Small intestine (tissue), 7 donors: Measurements from ENCODE around the gene BICC1. TPM values are rescaled to one million over a fixed set of nuclear protein-coding genes. Genes with fewer than 3 reads are reported as not detected.

ENCODE experiments used
- DNase-seq, 2 donors: peaks; one replicate each; pipeline versions ENCODE4 v3.0.0 to v3.0.0-alpha.2; 2013
- FAIRE-seq: peaks from 2 replicates; lab custom pipeline; 2012; peaks lifted over from hg19 to GRCh38; lab: Jason Lieb, UNC
- H3K27ac ChIP-seq, 3 donors: one replicate each; pipeline ENCODE4 v1.5.1; 2013; ENCODE audit warnings: low read length in 2 of 3, mild to moderate bottlenecking in 2 of 3, control low read depth in 1 of 3, inconsistent platforms in 1 of 3, low read depth in 1 of 3, moderate library complexity in 1 of 3
- H3K27me3 ChIP-seq, 3 donors: one replicate each; pipeline ENCODE4 v1.6.1; 2013; ENCODE audit warnings: low read length in 3 of 3, inconsistent platforms in 1 of 3; ENCODE audit not compliant: control insufficient read depth in 3 of 3, insufficient read depth in 3 of 3
- H3K36me3 ChIP-seq, 3 donors: one replicate each; pipeline ENCODE4 v1.6.1; 2013; ENCODE audit warnings: low read length in 3 of 3, inconsistent platforms in 1 of 3, low read depth in 1 of 3, mild to moderate bottlenecking in 1 of 3, moderate library complexity in 1 of 3; ENCODE audit not compliant: control insufficient read depth in 3 of 3, insufficient read depth in 2 of 3
- H3K4me1 ChIP-seq, 3 donors: one replicate each; pipeline ENCODE4 v1.6.1; 2013; ENCODE audit warnings: low read length in 2 of 3, inconsistent platforms in 1 of 3, low read depth in 1 of 3, mild to moderate bottlenecking in 1 of 3, moderate library complexity in 1 of 3; ENCODE audit not compliant: control insufficient read depth in 3 of 3, insufficient read depth in 2 of 3
- H3K4me3 ChIP-seq, 3 donors: one replicate each; pipeline ENCODE4 v1.5.1; 2013; ENCODE audit warnings: low read length in 3 of 3, control low read depth in 1 of 3, inconsistent platforms in 1 of 3, low read depth in 1 of 3, mild to moderate bottlenecking in 1 of 3, moderate library complexity in 1 of 3
- H3K9me3 ChIP-seq, 2 donors: one replicate each; pipeline ENCODE4 v1.6.1; 2013; ENCODE audit warnings: low read depth in 1 of 2, low read length in 1 of 2; ENCODE audit not compliant: control insufficient read depth in 2 of 2, insufficient read depth in 1 of 2
- WGBS, 3 donors: extraction: QIAGEN DNeasy Blood & Tissue Kit; methylation state at CpG; one replicate each; pipeline ENCODE4 v1.1.7; 2013; 5-methylcytosine and 5-hydroxymethylcytosine counted together
- polyA plus RNA-seq, 4 donors: library from polyadenylated mRNA; stranded (reverse) in 3 of 4; unstranded in 1 of 4; fragments of 200-250 nt in 3 of 4; fragments of 120-200 nt in 1 of 4; gene quantifications; one replicate each; pipeline versions ENCODE4 v1.2.1 to v1.2.3, GENCODE V29; 2013
- donor health status: healthy with polysubstance abuse.
- donor health status: control.
- donor health status: control.
- donor health status: Bipolar disorder and iron deficiency.
- donor health status: healthy.

Gene BICC1
- polyA plus RNA-seq, 4 donors = 0.81 to 4.7 (median 1.3) TPM; not detected in 1

DNA sequence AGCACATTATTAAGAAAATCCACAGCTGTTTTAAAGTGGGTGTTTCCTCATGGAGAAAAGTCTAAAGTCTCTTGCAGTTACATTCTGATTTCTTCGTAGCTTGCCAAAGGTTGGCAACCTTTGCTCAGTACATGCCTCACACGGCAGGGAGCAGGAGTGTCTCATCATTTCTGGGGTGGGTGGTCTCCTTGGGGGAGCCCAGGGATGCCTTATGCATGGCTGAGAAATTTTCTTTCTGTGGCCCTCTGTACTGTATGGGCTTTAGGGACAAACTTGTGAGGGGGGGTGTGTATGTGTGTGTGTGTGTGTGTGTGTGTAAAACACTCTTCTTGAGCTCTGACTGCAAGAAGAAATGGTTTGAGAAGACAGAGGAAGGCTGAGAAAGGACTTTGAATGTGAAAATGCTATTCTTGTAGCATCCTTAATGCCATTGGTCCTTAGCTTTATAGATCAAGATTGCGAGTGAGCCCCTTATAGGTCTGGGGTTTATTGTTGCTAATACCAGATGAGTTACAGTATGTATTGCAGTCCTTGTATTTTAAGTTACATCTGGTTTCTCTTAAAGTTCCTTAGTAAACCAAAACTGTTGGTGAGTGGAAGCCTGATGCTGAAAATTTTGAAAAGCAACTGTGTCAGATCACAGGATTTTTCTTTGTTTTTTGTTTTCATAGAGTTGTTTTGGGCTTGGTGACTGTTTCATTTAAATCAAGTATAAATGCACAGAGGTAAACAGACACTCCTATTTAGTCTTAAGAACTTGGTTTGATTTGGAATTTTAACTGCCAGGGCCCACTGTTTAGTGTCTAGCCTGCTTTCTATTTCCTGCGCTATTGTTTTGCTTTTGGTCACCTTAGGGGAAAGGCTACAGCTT is 242.0 kb downstream of the BICC1 start:
- peak; percentile 22 to 73 for DNase-seq
- H3K36me3 ChIP-seq = no peaks in the 10 kb centered on the region
- peak overlapping the region in 1 of 3 donors; percentile 24 for H3K27ac ChIP-seq
- no peak overlapping the region for H3K4me3 ChIP-seq
- no peaks in the 10 kb centered on the region for H3K9me3 ChIP-seq
- no peaks in the 10 kb centered on the region for H3K27me3 ChIP-seq
- peaks cover 0 to 27% (median 4%) of the 10 kb centered on the region in 3 donors for H3K4me1 ChIP-seq
- no peak for FAIRE-seq
- WGBS, 3 donors = 51 to 63% (median 61%) methylated on average over 4 of the region's 4 CpGs

DNA sequence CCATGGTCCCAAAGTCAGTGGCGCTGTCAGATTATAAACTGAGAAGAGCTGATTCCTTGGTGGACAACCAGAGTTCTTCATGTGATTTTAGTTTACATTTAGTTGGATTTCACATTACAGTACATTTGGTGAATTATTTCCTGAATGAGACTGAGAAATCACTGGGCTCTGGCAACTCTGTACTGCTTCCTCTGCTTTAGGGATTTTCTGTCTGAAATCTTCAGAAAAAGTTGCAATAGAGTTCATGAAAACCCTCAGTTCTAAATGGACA is 242.6 kb downstream of the BICC1 start:
- Histone ChIP-seq H3K27me3 (no peaks in the 10 kb centered on the region), H3K9me3 (no peaks in the 10 kb centered on the region), H3K4me3 (no peak overlapping the region), H3K27ac (peak overlapping the region in 1 of 3 donors; percentile 24), H3K4me1 (peaks cover 0 to 27% (median 4%) of the 10 kb centered on the region in 3 donors), H3K36me3 (no peaks in the 10 kb centered on the region)
- FAIRE-seq = no peak
- no peak for DNase-seq
- WGBS, 3 donors = 82 to 100% (median 95%) methylated on average over 1 of the region's 1 CpG

DNA sequence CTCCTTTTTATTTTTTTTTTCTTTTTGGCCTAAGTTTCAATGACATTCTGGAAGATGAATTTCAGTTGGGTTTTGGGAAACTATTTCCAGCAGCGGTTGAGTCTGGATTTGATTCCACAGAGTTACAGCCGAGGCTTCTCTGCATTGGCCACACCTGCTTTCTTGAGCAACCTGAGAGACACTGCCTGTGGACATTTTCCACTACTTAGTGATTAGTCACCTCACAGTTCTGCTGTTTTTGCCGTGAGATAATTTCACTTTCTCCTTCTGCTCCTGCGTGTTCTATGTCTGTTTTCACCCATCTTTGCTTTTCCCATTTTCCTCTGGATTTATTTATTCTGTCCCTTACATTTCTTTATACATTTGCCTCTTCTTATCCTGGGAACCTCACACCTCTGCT is 243.0 kb downstream of the BICC1 start:
- 19 to 41% (median 30%) methylated on average over 4 of the region's 4 CpGs for WGBS, 3 donors
- Histone ChIP-seq H3K9me3 (no peaks in the 10 kb centered on the region), H3K27ac (no peak overlapping the region), H3K36me3 (no peaks in the 10 kb centered on the region), H3K4me3 (no peak overlapping the region), H3K4me1 (peaks cover 0 to 27% (median 4%) of the 10 kb centered on the region in 3 donors), H3K27me3 (no peaks in the 10 kb centered on the region)
- DNase-seq (peak in 1 of 2 donors; percentile 59), FAIRE-seq (no peak)

- H3K27ac ChIP-seq = no peak overlapping the region
- no peak for FAIRE-seq
Observed at GRCh38 chr10:58756130-58756719, 243.6 kb downstream of the BICC1 start.

GRCh38 chr10:58757352-58758065 is 244.8 kb downstream of the BICC1 start:
- H3K4me3 ChIP-seq = no peak overlapping the region
- peaks cover 0 to 27% (median 4%) of the 10 kb centered on the region in 3 donors for H3K4me1 ChIP-seq
- no peaks in the 10 kb centered on the region for H3K36me3 ChIP-seq
- H3K27ac ChIP-seq = no peak overlapping the region
- WGBS, 3 donors = 48 to 56% (median 55%) methylated on average over 1 of the region's 1 CpG
- no peaks in the 10 kb centered on the region for H3K9me3 ChIP-seq
- no peaks in the 10 kb centered on the region for H3K27me3 ChIP-seq
- DNase-seq (peak in 1 of 2 donors; percentile 60), FAIRE-seq (no peak)

More at GRCh38 chr10:58756130-58756719, 243.6 kb downstream of the BICC1 start:
- peaks cover 0 to 27% (median 4%) of the 10 kb centered on the region in 3 donors for H3K4me1 ChIP-seq
- H3K27me3 ChIP-seq = no peaks in the 10 kb centered on the region
- H3K4me3 ChIP-seq = no peak overlapping the region
- no peaks in the 10 kb centered on the region for H3K36me3 ChIP-seq
- 62 to 76% (median 71%) methylated on average over 6 of the region's 6 CpGs for WGBS, 3 donors
- no peak for DNase-seq
- no peaks in the 10 kb centered on the region for H3K9me3 ChIP-seq

- DNase-seq (peak in 1 of 2 donors; percentile 16), FAIRE-seq (no peak)
- H3K9me3 ChIP-seq = no peaks in the 10 kb centered on the region
- H3K4me1 ChIP-seq = peaks cover 0 to 27% (median 4%) of the 10 kb centered on the region in 3 donors
- H3K27ac ChIP-seq = no peak overlapping the region
- no peaks in the 10 kb centered on the region for H3K36me3 ChIP-seq
- no peaks in the 10 kb centered on the region for H3K27me3 ChIP-seq
- 20 to 48% (median 24%) methylated on average over 1 of the region's 1 CpG for WGBS, 3 donors
- H3K4me3 ChIP-seq = no peak overlapping the region
Observed at GRCh38 chr10:58758321-58758720, 245.6 kb downstream of the BICC1 start.

DNA sequence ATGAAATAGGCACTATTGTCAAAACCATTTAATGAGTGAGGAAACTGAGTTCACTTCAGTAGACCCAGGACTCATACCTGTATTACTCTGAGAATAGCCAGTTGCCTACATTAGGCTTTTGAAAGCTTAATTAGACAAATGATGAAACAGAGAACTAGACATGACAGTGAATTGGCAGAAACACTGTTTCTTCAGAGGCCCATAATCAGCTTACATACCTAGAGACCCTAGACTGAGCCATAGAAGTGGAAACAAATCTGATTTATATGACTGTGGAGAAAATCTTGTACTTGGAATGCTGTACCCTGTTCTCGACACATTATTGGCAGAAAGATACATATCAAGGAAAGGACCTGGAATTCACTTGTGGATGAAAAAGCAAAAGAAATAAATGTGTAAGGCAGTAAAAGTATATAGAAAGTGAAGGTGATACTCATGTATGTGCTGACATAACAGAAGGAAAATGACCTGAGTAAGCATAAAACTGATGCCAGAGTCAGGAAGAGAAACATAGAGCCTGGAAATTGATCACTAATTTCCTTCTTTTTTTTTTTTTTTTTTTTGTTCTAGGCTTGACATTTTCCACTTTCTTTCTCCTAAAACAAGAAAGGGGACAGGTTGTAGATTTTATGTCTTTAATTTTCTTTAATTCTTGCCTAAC is 251.5 kb downstream of the BICC1 start:
- H3K9me3 ChIP-seq = peaks cover 0 to 9% of the 10 kb centered on the region in 2 donors
- no peak overlapping the region for H3K27ac ChIP-seq
- 96 to 97% (median 97%) methylated on average over 1 of the region's 1 CpG for WGBS, 3 donors
- DNase-seq = no peak
- H3K4me3 ChIP-seq = no peak overlapping the region
- no peaks in the 10 kb centered on the region for H3K4me1 ChIP-seq
- FAIRE-seq = no peak
- no peaks in the 10 kb centered on the region for H3K36me3 ChIP-seq
- H3K27me3 ChIP-seq = no peaks in the 10 kb centered on the region

GRCh38 chr10:58765910-58766309 is 253.2 kb downstream of the BICC1 start:
- Histone ChIP-seq H3K4me3 (no peak overlapping the region), H3K27ac (no peak overlapping the region), H3K4me1 (no peaks in the 10 kb centered on the region), H3K36me3 (no peaks in the 10 kb centered on the region), H3K27me3 (no peaks in the 10 kb centered on the region), H3K9me3 (peaks cover 0 to 9% of the 10 kb centered on the region in 2 donors)
- WGBS, 3 donors = 14 to 59% (median 34%) methylated on average over 3 of the region's 3 CpGs
- FAIRE-seq (no peak), DNase-seq (no peak)
